IPS-18a (cell line): ENCODE measurements around the gene MALSU1.

Experiments
- H3K27ac ChIP-seq: one replicate; pipeline ENCODE4 v1.5.1; 2013; ENCODE audit warnings: low read length
- H3K27me3 ChIP-seq: one replicate; pipeline ENCODE4 v1.6.1; 2013; ENCODE audit warnings: mild to moderate bottlenecking, low read length; ENCODE audit not compliant: control insufficient read depth, insufficient read depth
- H3K36me3 ChIP-seq: one replicate; pipeline ENCODE4 v1.6.1; 2013; ENCODE audit warnings: low read depth, low read length; ENCODE audit not compliant: control insufficient read depth
- H3K4me1 ChIP-seq: one replicate; pipeline ENCODE4 v1.6.1; 2013; ENCODE audit warnings: low read depth, low read length; ENCODE audit not compliant: control insufficient read depth
- H3K4me3 ChIP-seq: one replicate; pipeline ENCODE4 v1.5.1; 2013; ENCODE audit warnings: low read length
- H3K9ac ChIP-seq: one replicate; pipeline ENCODE4 v1.6.1; 2013; ENCODE audit warnings: mild to moderate bottlenecking, low read length, moderate library complexity
- H3K9me3 ChIP-seq: one replicate; pipeline ENCODE4 v1.6.1; 2013; ENCODE audit warnings: low read depth, low read length; ENCODE audit not compliant: control insufficient read depth

The MALSU1 gene

GRCh38 chr7:23298885-23299769 lies at the start of gene MALSU1:
MALSU1 (plus strand) TSS chr7:23299339; CDS start chr7:23299353, 14 bp downstream.
- peaks cover 3% of the 10 kb centered on the region for H3K27me3 ChIP-seq
- no peak within 1 kb of the TSS for H3K27ac ChIP-seq
- no peaks in the 10 kb centered on the region for H3K4me1 ChIP-seq
- H3K9ac ChIP-seq: peak within 1 kb of the TSS; percentile 74
- no peaks in the 10 kb centered on the region for H3K9me3 ChIP-seq
- H3K36me3 ChIP-seq: peaks cover 14% of the 10 kb centered on the region
- H3K4me3 ChIP-seq: peak within 1 kb of the TSS; percentile 88

- Histone ChIP-seq H3K27me3 (no peaks in the 10 kb centered on the region), H3K27ac (no peak overlapping the region), H3K9ac (no peak overlapping the region), H3K4me3 (no peak overlapping the region), H3K9me3 (no peaks in the 10 kb centered on the region), H3K36me3 (no peaks in the 10 kb centered on the region), H3K4me1 (no peaks in the 10 kb centered on the region)
These were observed 49.7 kb upstream of the MALSU1 start for GRCh38 chr7:23249486-23249885.

- H3K36me3 ChIP-seq: no peaks in the 10 kb centered on the region
- no peaks in the 10 kb centered on the region for H3K27me3 ChIP-seq
- H3K9ac ChIP-seq: no peak overlapping the region
- no peak overlapping the region for H3K4me3 ChIP-seq
- H3K27ac ChIP-seq: no peak overlapping the region
- no peaks in the 10 kb centered on the region for H3K4me1 ChIP-seq
- no peaks in the 10 kb centered on the region for H3K9me3 ChIP-seq
These were observed 45.0 kb upstream of the MALSU1 start for GRCh38 chr7:23254051-23254681.

GRCh38 chr7:23256731-23257130 lies 42.4 kb upstream of the MALSU1 start:
- Histone ChIP-seq H3K9ac (no peak overlapping the region), H3K4me1 (no peaks in the 10 kb centered on the region), H3K4me3 (no peak overlapping the region), H3K27me3 (no peaks in the 10 kb centered on the region), H3K27ac (no peak overlapping the region), H3K9me3 (no peaks in the 10 kb centered on the region), H3K36me3 (no peaks in the 10 kb centered on the region)

- no peaks in the 10 kb centered on the region for H3K4me1 ChIP-seq
- H3K27ac ChIP-seq: no peak overlapping the region
- no peaks in the 10 kb centered on the region for H3K36me3 ChIP-seq
- no peaks in the 10 kb centered on the region for H3K9me3 ChIP-seq
- no peak overlapping the region for H3K4me3 ChIP-seq
- no peak overlapping the region for H3K9ac ChIP-seq
- H3K27me3 ChIP-seq: no peaks in the 10 kb centered on the region
These were observed 38.8 kb upstream of the MALSU1 start for GRCh38 chr7:23260371-23260770.

- H3K36me3 ChIP-seq: no peaks in the 10 kb centered on the region
- no peak overlapping the region for H3K4me3 ChIP-seq
- H3K27ac ChIP-seq: no peak overlapping the region
- no peaks in the 10 kb centered on the region for H3K27me3 ChIP-seq
- H3K9me3 ChIP-seq: no peaks in the 10 kb centered on the region
- no peak overlapping the region for H3K9ac ChIP-seq
- no peaks in the 10 kb centered on the region for H3K4me1 ChIP-seq
These were observed 37.2 kb upstream of the MALSU1 start for GRCh38 chr7:23261843-23262452.

- H3K36me3 ChIP-seq: no peaks in the 10 kb centered on the region
- H3K4me3 ChIP-seq: no peak overlapping the region
- no peak overlapping the region for H3K27ac ChIP-seq
- H3K27me3 ChIP-seq: no peaks in the 10 kb centered on the region
- H3K4me1 ChIP-seq: no peaks in the 10 kb centered on the region
- H3K9ac ChIP-seq: no peak overlapping the region
- H3K9me3 ChIP-seq: no peaks in the 10 kb centered on the region
These were observed 34.2 kb upstream of the MALSU1 start for GRCh38 chr7:23264916-23265458.

- Histone ChIP-seq H3K36me3 (no peaks in the 10 kb centered on the region), H3K4me3 (no peak overlapping the region), H3K27me3 (no peaks in the 10 kb centered on the region), H3K9me3 (no peaks in the 10 kb centered on the region), H3K27ac (no peak overlapping the region), H3K9ac (no peak overlapping the region), H3K4me1 (no peaks in the 10 kb centered on the region)
These were observed 32.2 kb upstream of the MALSU1 start for GRCh38 chr7:23266918-23267317.

GRCh38 chr7:23267357-23267756 lies 31.8 kb upstream of the MALSU1 start:
- no peaks in the 10 kb centered on the region for H3K4me1 ChIP-seq
- no peak overlapping the region for H3K4me3 ChIP-seq
- H3K36me3 ChIP-seq: no peaks in the 10 kb centered on the region
- H3K9ac ChIP-seq: no peak overlapping the region
- no peaks in the 10 kb centered on the region for H3K27me3 ChIP-seq
- H3K27ac ChIP-seq: no peak overlapping the region
- no peaks in the 10 kb centered on the region for H3K9me3 ChIP-seq

- no peak overlapping the region for H3K9ac ChIP-seq
- no peaks in the 10 kb centered on the region for H3K27me3 ChIP-seq
- no peaks in the 10 kb centered on the region for H3K9me3 ChIP-seq
- no peak overlapping the region for H3K4me3 ChIP-seq
- no peak overlapping the region for H3K27ac ChIP-seq
- H3K36me3 ChIP-seq: no peaks in the 10 kb centered on the region
- no peaks in the 10 kb centered on the region for H3K4me1 ChIP-seq
These were observed 31.0 kb upstream of the MALSU1 start for GRCh38 chr7:23268167-23268566.

- H3K27me3 ChIP-seq: no peaks in the 10 kb centered on the region
- no peak overlapping the region for H3K27ac ChIP-seq
- no peak overlapping the region for H3K4me3 ChIP-seq
- no peak overlapping the region for H3K9ac ChIP-seq
- H3K9me3 ChIP-seq: no peaks in the 10 kb centered on the region
- H3K4me1 ChIP-seq: peaks cover 4% of the 10 kb centered on the region
- H3K36me3 ChIP-seq: no peaks in the 10 kb centered on the region
These were observed 30.4 kb upstream of the MALSU1 start for GRCh38 chr7:23268746-23269145.
